ENCODE measurements around the gene DGUOK. TPM values are rescaled to one million over a fixed set of nuclear protein-coding genes. Genes with fewer than 3 reads are reported as not detected.

Gene DGUOK
- total and polyA plus RNA-seq, 2 experiments from 2014 or later: 68.0 to 116 TPM

DNA sequence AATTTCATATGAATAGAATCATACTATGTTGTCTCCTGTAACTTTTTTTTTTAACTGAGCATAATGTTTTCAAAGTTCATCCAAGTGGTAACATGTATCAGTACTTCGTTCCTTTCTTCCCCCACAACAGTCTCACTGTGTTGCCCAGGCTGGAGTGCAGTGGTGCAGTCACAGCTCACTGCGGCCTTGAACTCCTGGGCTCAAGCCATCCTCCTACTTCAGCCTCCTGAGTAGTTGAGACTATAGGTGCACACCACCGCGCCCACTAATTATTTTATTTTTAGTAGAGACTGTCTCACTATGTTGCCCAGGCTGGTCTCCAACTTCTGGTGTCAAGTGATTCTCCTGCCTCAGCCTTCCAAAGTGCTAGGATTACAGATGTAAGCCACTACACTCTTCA, 34.6 kb downstream of the DGUOK start:
- Histone ChIP-seq H3K4me3 (no peak overlapping the region), H2AFZ (no peak overlapping the region), H4K20me1 (ENCODE audit: insufficient read depth, poor library complexity, severe bottlenecking) (no peaks in the 10 kb centered on the region), H3K36me3 (replicated peaks; ENCODE audit: insufficient read depth, low read depth) (peaks cover 5% of the 10 kb centered on the region), H3K9me2 (replicated peaks; ENCODE audit: insufficient read depth) (no peaks in the 10 kb centered on the region), H3K4me2 (no peak overlapping the region), H3K27ac (no peak overlapping the region), H3K27me3 (no peaks in the 10 kb centered on the region), H3K9me3 (ENCODE audit: low read depth) (no peaks in the 10 kb centered on the region), H3K79me2 (no peaks in the 10 kb centered on the region), H3K4me1 (ENCODE audit: insufficient read depth) (no peaks in the 10 kb centered on the region)
- 96% methylated on average over 4 of the region's 4 CpGs for WGBS (ENCODE audit: low lambda C conversion rate, missing lambda C conversion rate)
- TF ChIP-seq, protein P1, sequence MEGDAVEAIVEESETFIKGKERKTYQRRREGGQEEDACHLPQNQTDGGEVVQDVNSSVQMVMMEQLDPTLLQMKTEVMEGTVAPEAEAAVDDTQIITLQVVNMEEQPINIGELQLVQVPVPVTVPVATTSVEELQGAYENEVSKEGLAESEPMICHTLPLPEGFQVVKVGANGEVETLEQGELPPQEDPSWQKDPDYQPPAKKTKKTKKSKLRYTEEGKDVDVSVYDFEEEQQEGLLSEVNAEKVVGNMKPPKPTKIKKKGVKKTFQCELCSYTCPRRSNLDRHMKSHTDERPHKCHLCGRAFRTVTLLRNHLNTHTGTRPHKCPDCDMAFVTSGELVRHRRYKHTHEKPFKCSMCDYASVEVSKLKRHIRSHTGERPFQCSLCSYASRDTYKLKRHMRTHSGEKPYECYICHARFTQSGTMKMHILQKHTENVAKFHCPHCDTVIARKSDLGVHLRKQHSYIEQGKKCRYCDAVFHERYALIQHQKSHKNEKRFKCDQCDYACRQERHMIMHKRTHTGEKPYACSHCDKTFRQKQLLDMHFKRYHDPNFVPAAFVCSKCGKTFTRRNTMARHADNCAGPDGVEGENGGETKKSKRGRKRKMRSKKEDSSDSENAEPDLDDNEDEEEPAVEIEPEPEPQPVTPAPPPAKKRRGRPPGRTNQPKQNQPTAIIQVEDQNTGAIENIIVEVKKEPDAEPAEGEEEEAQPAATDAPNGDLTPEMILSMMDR (IDR thresholded peaks at IDR 0.05; ENCODE audit: poor library complexity): no peak
- TF ChIP-seq EZH2 (IDR thresholded peaks at IDR 0.05; ENCODE audit: borderline replicate concordance): no peak
- DNase-seq (ENCODE audit: low spot score): no peak

DNA sequence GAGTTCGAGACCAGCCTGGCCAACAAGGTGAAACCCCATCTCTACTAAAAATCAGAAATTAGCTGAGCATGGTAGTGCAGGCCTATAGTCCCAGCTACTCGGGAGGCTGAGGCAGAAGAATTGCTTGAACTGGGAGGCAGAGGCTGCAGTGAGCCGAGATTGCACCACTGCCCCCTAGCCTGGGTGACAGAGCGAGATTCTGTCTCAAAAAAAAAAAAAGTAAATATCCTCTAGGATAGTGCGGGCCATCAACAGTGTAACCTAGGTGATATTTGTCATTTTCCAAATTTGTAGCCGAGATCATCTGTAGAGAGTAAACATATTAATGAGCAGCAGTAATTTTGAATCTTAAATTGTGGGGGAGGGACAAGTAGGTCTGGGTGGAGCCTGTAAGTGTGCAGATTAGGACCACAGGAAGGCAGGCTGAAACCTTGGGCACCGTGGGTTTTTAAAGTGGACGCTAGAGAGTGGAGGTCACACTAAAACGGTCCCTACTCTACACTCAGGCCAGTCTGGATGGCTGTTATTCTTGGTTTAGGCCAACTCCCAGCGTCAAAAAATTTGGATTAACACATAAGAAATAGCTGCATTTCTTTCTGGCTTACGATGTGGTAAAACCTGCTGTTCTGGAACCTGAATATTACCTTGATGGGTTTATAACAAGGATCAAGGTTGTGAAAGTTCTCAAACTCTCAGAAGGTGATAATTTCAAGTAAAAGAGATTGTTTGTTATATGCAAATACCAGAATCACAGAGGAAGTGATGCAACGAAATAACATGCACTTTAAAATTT, 35.3 kb downstream of the DGUOK start:
- no peak overlapping the region for H3K4me3 ChIP-seq
- no peaks in the 10 kb centered on the region for H3K9me3 ChIP-seq (ENCODE audit: low read depth)
- no peaks in the 10 kb centered on the region for H3K4me1 ChIP-seq (ENCODE audit: insufficient read depth)
- no peak for DNase-seq (ENCODE audit: low spot score)
- no peaks in the 10 kb centered on the region for H4K20me1 ChIP-seq (ENCODE audit: insufficient read depth, poor library complexity, severe bottlenecking)
- 92% methylated on average over 12 of the region's 12 CpGs for WGBS (ENCODE audit: low lambda C conversion rate, missing lambda C conversion rate)
- no peaks in the 10 kb centered on the region for H3K9me2 ChIP-seq (replicated peaks; ENCODE audit: insufficient read depth)
- peaks cover 5% of the 10 kb centered on the region for H3K36me3 ChIP-seq (replicated peaks; ENCODE audit: insufficient read depth, low read depth)
- no peak overlapping the region for H3K27ac ChIP-seq
- no peak overlapping the region for H3K4me2 ChIP-seq
- TF ChIP-seq EZH2 (IDR thresholded peaks at IDR 0.05; ENCODE audit: borderline replicate concordance): no peak
- TF ChIP-seq, protein P1 (IDR thresholded peaks at IDR 0.05; ENCODE audit: poor library complexity): no peak
- no peak for TF ChIP-seq EZH2phosphoT487 (IDR thresholded peaks at IDR 0.05; ENCODE audit: low read depth, severe bottlenecking, unreplicated experiment)
- no peaks in the 10 kb centered on the region for H3K27me3 ChIP-seq
- no peaks in the 10 kb centered on the region for H3K79me2 ChIP-seq
- H2AFZ ChIP-seq: no peak overlapping the region

DNA sequence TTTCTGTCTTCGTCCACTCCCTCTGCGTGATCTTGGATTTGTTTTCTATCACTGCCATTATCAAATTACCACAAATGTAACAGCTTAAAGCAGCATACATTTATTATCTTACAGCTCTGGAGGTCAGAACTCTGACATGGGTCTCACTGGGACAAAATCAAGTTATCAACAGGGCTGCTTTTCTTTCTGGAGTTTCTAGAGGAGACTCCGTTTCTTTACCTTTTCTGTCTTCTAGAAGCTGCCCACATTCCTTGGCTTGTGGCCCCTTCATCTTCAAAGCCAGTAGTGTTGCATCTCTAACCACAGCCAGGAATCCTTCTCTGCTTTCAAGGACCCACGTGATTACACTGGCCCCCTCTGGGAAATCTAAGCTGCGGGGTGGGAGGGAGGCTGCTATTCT, 36.1 kb downstream of the DGUOK start:
- no peaks in the 10 kb centered on the region for H3K9me2 ChIP-seq (replicated peaks; ENCODE audit: insufficient read depth)
- H3K4me3 ChIP-seq: no peak overlapping the region
- no peaks in the 10 kb centered on the region for H3K9me3 ChIP-seq (ENCODE audit: low read depth)
- peaks cover 4% of the 10 kb centered on the region for H3K36me3 ChIP-seq (replicated peaks; ENCODE audit: insufficient read depth, low read depth)
- H3K27me3 ChIP-seq: no peaks in the 10 kb centered on the region
- peak overlapping the region; percentile 4 for H3K27ac ChIP-seq
- 74% methylated on average over 5 of the region's 5 CpGs for WGBS (ENCODE audit: low lambda C conversion rate, missing lambda C conversion rate)
- no peak overlapping the region for H2AFZ ChIP-seq
- no peak overlapping the region for H3K4me2 ChIP-seq
- no peak for TF ChIP-seq EZH2 (IDR thresholded peaks at IDR 0.05; ENCODE audit: borderline replicate concordance)
- no peak for TF ChIP-seq EZH2phosphoT487 (IDR thresholded peaks at IDR 0.05; ENCODE audit: low read depth, severe bottlenecking, unreplicated experiment)
- TF ChIP-seq, protein P1 (IDR thresholded peaks at IDR 0.05; ENCODE audit: poor library complexity): no peak
- H3K4me1 ChIP-seq (ENCODE audit: insufficient read depth): no peaks in the 10 kb centered on the region
- no peaks in the 10 kb centered on the region for H3K79me2 ChIP-seq
- DNase-seq (ENCODE audit: low spot score): no peak
- no peaks in the 10 kb centered on the region for H4K20me1 ChIP-seq (ENCODE audit: insufficient read depth, poor library complexity, severe bottlenecking)

Measured in hepatocyte (in vitro differentiated cells).